Bronchial epithelial cell (primary cell): Measurements from ENCODE around the gene PRKG1. TPM values are rescaled to one million over a fixed set of nuclear protein-coding genes. Genes with fewer than 3 reads are reported as not detected.

Source experiments
- DNase-seq: peaks from one replicate; pipeline ENCODE4 v3.0.0-alpha.2; 2010; ENCODE audit warnings: low read depth
- FAIRE-seq: peaks from 2 replicates; lab custom pipeline; 2011; peaks lifted over from hg19 to GRCh38; lab: Jason Lieb, UNC
- H3K27me3 ChIP-seq: 2 replicates; pipeline ENCODE4 v1.5.1; 2011; ENCODE audit warnings: low read length; ENCODE audit not compliant: control insufficient read depth, insufficient read depth
- H3K36me3 ChIP-seq: 2 replicates; pipeline ENCODE4 v1.5.1; 2011; ENCODE audit warnings: low read length; ENCODE audit not compliant: control insufficient read depth, insufficient read depth
- H3K4me3 ChIP-seq: 2 replicates; pipeline ENCODE4 v1.5.1; 2011; ENCODE audit warnings: mild to moderate bottlenecking, low read depth, low read length, control low read depth
- total RNA-seq: library from RNA; depleted of rRNA; stranded (reverse); fragments of >200 nt; gene quantifications from 2 replicates; pipeline ENCODE4 v1.2.1, GENCODE V29; 2014
- TF ChIP-seq, protein P1 (sequence below): IDR thresholded peaks from 2 replicates; pipeline ENCODE4 v1.5.1; 2011; ENCODE audit warnings: mild to moderate bottlenecking, moderate library complexity, low read length, control low read depth, inconsistent platforms; ENCODE audit not compliant: insufficient read depth, severe bottlenecking

The PRKG1 gene
- total RNA-seq, 1 donor from 2014 or later: 0.26 TPM

- no peak for FAIRE-seq
- Histone ChIP-seq H3K4me3 (no peak overlapping the region), H3K36me3 (no peaks in the 10 kb centered on the region), H3K27me3 (no peaks in the 10 kb centered on the region)
- DNase-seq: peak; percentile 34
- TF ChIP-seq, protein P1, sequence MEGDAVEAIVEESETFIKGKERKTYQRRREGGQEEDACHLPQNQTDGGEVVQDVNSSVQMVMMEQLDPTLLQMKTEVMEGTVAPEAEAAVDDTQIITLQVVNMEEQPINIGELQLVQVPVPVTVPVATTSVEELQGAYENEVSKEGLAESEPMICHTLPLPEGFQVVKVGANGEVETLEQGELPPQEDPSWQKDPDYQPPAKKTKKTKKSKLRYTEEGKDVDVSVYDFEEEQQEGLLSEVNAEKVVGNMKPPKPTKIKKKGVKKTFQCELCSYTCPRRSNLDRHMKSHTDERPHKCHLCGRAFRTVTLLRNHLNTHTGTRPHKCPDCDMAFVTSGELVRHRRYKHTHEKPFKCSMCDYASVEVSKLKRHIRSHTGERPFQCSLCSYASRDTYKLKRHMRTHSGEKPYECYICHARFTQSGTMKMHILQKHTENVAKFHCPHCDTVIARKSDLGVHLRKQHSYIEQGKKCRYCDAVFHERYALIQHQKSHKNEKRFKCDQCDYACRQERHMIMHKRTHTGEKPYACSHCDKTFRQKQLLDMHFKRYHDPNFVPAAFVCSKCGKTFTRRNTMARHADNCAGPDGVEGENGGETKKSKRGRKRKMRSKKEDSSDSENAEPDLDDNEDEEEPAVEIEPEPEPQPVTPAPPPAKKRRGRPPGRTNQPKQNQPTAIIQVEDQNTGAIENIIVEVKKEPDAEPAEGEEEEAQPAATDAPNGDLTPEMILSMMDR: no peak
Measured at GRCh38 chr10:51196508-51197175, 122.4 kb downstream of the PRKG1 start.

DNA sequence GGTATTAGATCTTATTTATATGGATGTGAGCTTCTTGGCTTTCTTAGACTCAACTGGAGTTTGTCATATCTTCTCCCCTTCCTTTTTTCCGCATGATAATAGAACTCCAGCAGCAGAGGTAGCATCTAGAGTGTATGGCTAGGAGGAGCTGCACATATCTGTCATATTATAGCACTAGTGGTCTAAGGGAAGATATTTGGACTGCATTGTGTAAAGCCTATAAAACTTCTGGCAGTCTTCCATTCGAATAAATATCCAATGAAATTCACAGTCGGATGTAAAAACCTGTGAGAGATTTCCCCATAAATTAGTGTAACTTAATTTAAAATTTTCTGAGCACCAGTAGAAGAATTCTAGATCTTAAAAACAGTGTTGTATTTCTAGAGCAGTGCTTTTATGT, 123.9 kb downstream of the PRKG1 start:
- Histone ChIP-seq H3K4me3 (no peak overlapping the region), H3K27me3 (no peaks in the 10 kb centered on the region), H3K36me3 (no peaks in the 10 kb centered on the region)
- FAIRE-seq (no peak), DNase-seq (no peak)
- TF ChIP-seq, protein P1: no peak

DNA sequence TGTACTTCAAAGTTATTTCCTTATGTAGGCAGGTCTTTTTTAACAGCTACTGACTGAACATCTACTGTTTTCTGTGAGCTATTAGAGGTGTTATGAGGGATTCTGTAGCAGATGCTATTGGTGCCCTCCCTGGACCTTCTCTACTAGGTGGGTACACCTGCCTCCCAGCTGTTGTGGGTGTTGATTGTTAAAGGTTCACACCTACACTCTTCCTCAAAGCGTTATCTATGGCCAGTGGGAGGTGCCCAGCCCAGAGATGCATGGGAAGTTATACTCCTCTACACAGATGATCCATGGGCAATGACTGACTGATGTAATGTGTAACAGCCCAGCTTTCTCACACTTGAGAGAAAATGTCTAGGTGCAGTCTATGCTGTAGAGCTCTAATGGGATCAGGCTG, 127.7 kb downstream of the PRKG1 start:
- no peak for DNase-seq
- no peaks in the 10 kb centered on the region for H3K27me3 ChIP-seq
- no peaks in the 10 kb centered on the region for H3K36me3 ChIP-seq
- TF ChIP-seq, protein P1: no peak
- no peak overlapping the region for H3K4me3 ChIP-seq
- no peak for FAIRE-seq

- Histone ChIP-seq H3K27me3 (no peaks in the 10 kb centered on the region), H3K36me3 (no peaks in the 10 kb centered on the region), H3K4me3 (no peak overlapping the region)
- DNase-seq (no peak), FAIRE-seq (no peak)
- TF ChIP-seq, protein P1: no peak
Measured at GRCh38 chr10:51203359-51203758, 129.1 kb downstream of the PRKG1 start.

GRCh38 chr10:51204066-51204465, 129.8 kb downstream of the PRKG1 start:
- H3K27me3 ChIP-seq: no peaks in the 10 kb centered on the region
- no peak for DNase-seq
- TF ChIP-seq, protein P1: no peak
- H3K4me3 ChIP-seq: no peak overlapping the region
- FAIRE-seq: no peak
- H3K36me3 ChIP-seq: no peaks in the 10 kb centered on the region

GRCh38 chr10:51204701-51205100, 130.4 kb downstream of the PRKG1 start:
- no peak for DNase-seq
- FAIRE-seq: no peak
- Histone ChIP-seq H3K27me3 (no peaks in the 10 kb centered on the region), H3K4me3 (no peak overlapping the region), H3K36me3 (no peaks in the 10 kb centered on the region)
- TF ChIP-seq, protein P1: no peak
